CD4-positive, alpha-beta T cell (primary cell): ENCODE data around the gene MCF2L2. TPM values are rescaled to one million over a fixed set of nuclear protein-coding genes. Genes with fewer than 3 reads are reported as not detected.
A peak's percentile ranks its signal among the peaks of the same experiment; 100 is the strongest.

Experiments used
- ATAC-seq: fragments of 200-7000 bp; cut with Tn5 transposase; one replicate; pipeline ENCODE4 v1.10.0; 2022; ENCODE audit warnings: mild to moderate bottlenecking; ENCODE audit not compliant: poor library complexity
- CTCF ChIA-PET: fragments of 350-600 bp; sonication (Branson Sonifier 250); formaldehyde crosslinking; loops from one replicate; lab custom pipeline; 2021; ENCODE audit warnings: antibody characterized with exemption, inconsistent platforms; lab: Charles Lee
- POLR2A ChIA-PET: fragments of 350-600 bp; sonication (Branson Sonifier 250); formaldehyde crosslinking; loops from one replicate; lab custom pipeline; 2021; ENCODE audit warnings: antibody characterized with exemption, inconsistent platforms; lab: Charles Lee
- DNase-seq, 14 experiments: peaks; one replicate each; pipeline ENCODE4 v3.0.0-alpha.2; 2013 to 2020; ENCODE audit warnings: mixed read lengths in 2 of 14
- H3K27ac ChIP-seq, 2 donors: one replicate each; pipeline versions ENCODE4 v1.5.1 to v1.7.0; 2013; ENCODE audit warnings: low read length in 2 of 2, low read depth in 1 of 2, mild to moderate bottlenecking in 1 of 2
- H3K27me3 ChIP-seq, 2 experiments: 1 replicate in 1 of 2; 2 replicates in 1 of 2; pipeline versions ENCODE4 v1.6.1 to v1.7.0; 2013; ENCODE audit warnings: low read length in 2 of 2, control low read depth in 1 of 2, mild to moderate bottlenecking in 1 of 2, moderate library complexity in 1 of 2; ENCODE audit not compliant: insufficient read depth in 2 of 2, control insufficient read depth in 1 of 2
- H3K36me3 ChIP-seq: one replicate; pipeline ENCODE4 v1.6.1; 2013; ENCODE audit warnings: low read length, control low read depth; ENCODE audit not compliant: insufficient read depth
- H3K4me1 ChIP-seq: one replicate; pipeline ENCODE4 v1.6.1; 2013; ENCODE audit warnings: low read length, control low read depth; ENCODE audit not compliant: insufficient read depth
- H3K4me3 ChIP-seq: one replicate; pipeline ENCODE4 v1.5.1; 2013; ENCODE audit warnings: mild to moderate bottlenecking, low read length, moderate library complexity
- H3K9me3 ChIP-seq, 2 experiments: 1 replicate in 1 of 2; 2 replicates in 1 of 2; pipeline versions ENCODE4 v1.6.1 to v1.7.0; 2013; ENCODE audit warnings: low read length in 2 of 2, mild to moderate bottlenecking in 2 of 2, control low read depth in 1 of 2, moderate library complexity in 1 of 2; ENCODE audit not compliant: control insufficient read depth in 1 of 2, insufficient read depth in 1 of 2
- H3K27ac Mint-ChIP-seq: one replicate; pipeline ENCODE4 v1.8.0; 2020; ENCODE audit warnings: mixed read lengths
- H3K27me3 Mint-ChIP-seq: one replicate; pipeline ENCODE4 v1.8.0; 2021; ENCODE audit warnings: mixed read lengths
- H3K36me3 Mint-ChIP-seq: one replicate; pipeline ENCODE4 v1.8.0; 2021; ENCODE audit warnings: low read depth, mixed read lengths
- H3K4me1 Mint-ChIP-seq: one replicate; pipeline ENCODE4 v1.8.0; 2021; ENCODE audit warnings: low read depth, mixed read lengths
- H3K4me3 Mint-ChIP-seq: one replicate; pipeline ENCODE4 v1.8.0; 2020; ENCODE audit warnings: mild to moderate bottlenecking, mixed read lengths
- H3K9me3 Mint-ChIP-seq: one replicate; pipeline ENCODE4 v1.8.0; 2020; ENCODE audit warnings: mixed read lengths
- CTCF ChIP-seq: fragments of 200-600 bp; IDR thresholded peaks from one replicate; pipeline ENCODE4 v1.8.0; 2022; ENCODE audit warnings: antibody characterized with exemption, mild to moderate bottlenecking
- intact Hi-C, 2 experiments: fragments of 100-400 bp; cut with DNase I in 1 of 2; cut with micrococcal nuclease in 1 of 2; formaldehyde crosslinking; loops; one replicate each; pipeline versions ENCODE4 v1.15.1 to v1.9.0; 2023 to 2025; cut with DNase I, micrococcal nuclease
- total RNA-seq, 174 experiments: library from RNA in 2 of 174; stranded (reverse) in 2 of 174; gene quantifications; one replicate each; pipeline ENCODE4 v1.2.3 and lab custom pipeline; 2021 to 2026

Gene MCF2L2
- total RNA-seq, 2 experiments from 2014 or later = 3.8 to 4.1 TPM

- Histone ChIP-seq H3K36me3 (no peaks in the 10 kb centered on the region), H3K9me3 (no peaks in the 10 kb centered on the region), H3K4me3 (no peak overlapping the region), H3K27ac (no peak overlapping the region), H3K27me3 (no peaks in the 10 kb centered on the region), H3K4me1 (no peaks in the 10 kb centered on the region)
- Mint-ChIP-seq H3K27me3 (no peaks in the 10 kb centered on the region), H3K36me3 (no peaks in the 10 kb centered on the region), H3K4me1 (no peaks in the 10 kb centered on the region), H3K4me3 (no peak overlapping the region), H3K9me3 (no peaks in the 10 kb centered on the region), H3K27ac (no peak overlapping the region)
- ChIA-PET CTCF (no interaction called here), POLR2A (no interaction called here)
- ATAC-seq (no peak), DNase-seq (peak in 2 of 14 experiments; percentile 17 to 23)
- no peak for TF ChIP-seq CTCF
- intact Hi-C loops = no loop called here
Measured at GRCh38 chr3:183151821-183152351, 276.5 kb downstream of the MCF2L2 start.

GRCh38 chr3:183151086-183151485 is 277.3 kb downstream of the MCF2L2 start:
- no peaks in the 10 kb centered on the region for H3K27me3 ChIP-seq
- CTCF ChIA-PET = no interaction called here
- no peak overlapping the region for H3K4me3 Mint-ChIP-seq
- no peaks in the 10 kb centered on the region for H3K36me3 Mint-ChIP-seq
- DNase-seq = no peak
- H3K4me3 ChIP-seq = no peak overlapping the region
- no peaks in the 10 kb centered on the region for H3K9me3 ChIP-seq
- POLR2A ChIA-PET = no interaction called here
- H3K27ac ChIP-seq = no peak overlapping the region
- TF ChIP-seq CTCF = no peak
- no peak for ATAC-seq
- no peaks in the 10 kb centered on the region for H3K4me1 ChIP-seq
- no peak overlapping the region for H3K27ac Mint-ChIP-seq
- H3K27me3 Mint-ChIP-seq = no peaks in the 10 kb centered on the region
- H3K4me1 Mint-ChIP-seq = no peaks in the 10 kb centered on the region
- no peaks in the 10 kb centered on the region for H3K36me3 ChIP-seq
- no peaks in the 10 kb centered on the region for H3K9me3 Mint-ChIP-seq
- intact Hi-C loops = no loop called here

GRCh38 chr3:183149915-183150750 is 278.3 kb downstream of the MCF2L2 start:
- no peaks in the 10 kb centered on the region for H3K27me3 Mint-ChIP-seq
- intact Hi-C loops = no loop called here

More at GRCh38 chr3:183149915-183150750, 278.3 kb downstream of the MCF2L2 start:
- H3K9me3 ChIP-seq = no peaks in the 10 kb centered on the region
- ChIA-PET CTCF (no interaction called here), POLR2A (no interaction called here)
- no peak overlapping the region for H3K4me3 ChIP-seq
- no peaks in the 10 kb centered on the region for H3K27me3 ChIP-seq
- H3K4me3 Mint-ChIP-seq = no peak overlapping the region
- DNase-seq = peak in 1 of 14 experiments; percentile 9
- no peak for ATAC-seq
- H3K9me3 Mint-ChIP-seq = no peaks in the 10 kb centered on the region
- H3K36me3 ChIP-seq = no peaks in the 10 kb centered on the region
- no peak overlapping the region for H3K27ac Mint-ChIP-seq
- no peak for TF ChIP-seq CTCF
- no peak overlapping the region for H3K27ac ChIP-seq
- H3K4me1 Mint-ChIP-seq = no peaks in the 10 kb centered on the region
- H3K36me3 Mint-ChIP-seq = no peaks in the 10 kb centered on the region
- H3K4me1 ChIP-seq = no peaks in the 10 kb centered on the region
